GM23248 (cell line): Measurements from ENCODE around the gene IGF2. TPM values are rescaled to one million over a fixed set of nuclear protein-coding genes. Genes with fewer than 3 reads are reported as not detected.

Experiments
- DNase-seq: peaks from one replicate; pipeline ENCODE4 v3.0.0-alpha.2; 2015
- H2AFZ ChIP-seq: fragments of 200-600 bp; sonication (generic); 2 replicates; pipeline ENCODE4 v1.6.1; 2016; ENCODE audit warnings: antibody characterized with exemption
- H3F3A ChIP-seq: fragments of 200-600 bp; sonication (generic); 2 replicates; pipeline ENCODE4 v1.6.1; 2016; ENCODE audit warnings: mild to moderate bottlenecking, antibody characterized with exemption, mixed run types; ENCODE audit not compliant: insufficient read depth
- H3K27ac ChIP-seq: fragments of 200-600 bp; sonication (generic); 2 replicates; pipeline ENCODE4 v1.5.1; 2016; ENCODE audit warnings: mild to moderate bottlenecking
- H3K27me3 ChIP-seq: fragments of 200-600 bp; sonication (generic); replicated peaks from 2 replicates; pipeline ENCODE4 v1.6.1; 2016; ENCODE audit warnings: mild to moderate bottlenecking; ENCODE audit not compliant: insufficient read depth
- H3K36me3 ChIP-seq: fragments of 200-600 bp; sonication (generic); 2 replicates; pipeline ENCODE4 v1.6.1; 2016; ENCODE audit warnings: low read depth, mild to moderate bottlenecking
- H3K4me1 ChIP-seq: fragments of 200-600 bp; sonication (generic); 2 replicates; pipeline ENCODE4 v1.6.1; 2016; ENCODE audit warnings: mild to moderate bottlenecking; ENCODE audit not compliant: insufficient read depth
- H3K4me2 ChIP-seq: fragments of 200-600 bp; sonication (generic); one replicate; pipeline ENCODE4 v1.6.1; 2016; ENCODE audit warnings: mild to moderate bottlenecking; ENCODE audit not compliant: unreplicated experiment
- H3K4me3 ChIP-seq: fragments of 200-600 bp; sonication (generic); 2 replicates; pipeline ENCODE4 v1.5.1; 2016; ENCODE audit warnings: mild to moderate bottlenecking
- H3K79me2 ChIP-seq: fragments of 200-600 bp; sonication (generic); 2 replicates; pipeline ENCODE4 v1.6.1; 2016; ENCODE audit warnings: mild to moderate bottlenecking; ENCODE audit not compliant: insufficient read depth
- H3K9ac ChIP-seq: fragments of 200-600 bp; sonication (generic); 2 replicates; pipeline ENCODE4 v1.6.1; 2016; ENCODE audit warnings: mild to moderate bottlenecking
- H3K9me2 ChIP-seq: fragments of 200-600 bp; sonication (generic); 2 replicates; pipeline ENCODE4 v1.6.1; 2016; ENCODE audit warnings: mixed run types, mild to moderate bottlenecking, moderate library complexity; ENCODE audit not compliant: insufficient read depth
- H3K9me3 ChIP-seq: fragments of 200-600 bp; sonication (generic); one replicate; pipeline ENCODE4 v1.6.1; 2017; ENCODE audit warnings: low read depth
- H4K20me1 ChIP-seq: fragments of 200-600 bp; sonication (generic); 2 replicates; pipeline ENCODE4 v1.6.0; 2016; ENCODE audit not compliant: insufficient read depth
- EZH2 ChIP-seq: fragments of 200-600 bp; sonication (generic); IDR thresholded peaks from 2 replicates; pipeline ENCODE4 v1.6.1; 2018; ENCODE audit warnings: antibody characterized with exemption, mild to moderate bottlenecking; ENCODE audit not compliant: insufficient read depth, poor library complexity, severe bottlenecking
- EZH2phosphoT487 ChIP-seq: fragments of 200-600 bp; sonication (generic); IDR thresholded peaks from 2 replicates; pipeline ENCODE4 v1.6.1; 2018; ENCODE audit warnings: antibody characterized with exemption, moderate library complexity, mild to moderate bottlenecking, low read depth; ENCODE audit not compliant: insufficient read depth
- WGBS, 2 experiments: methylation state at CpG; one replicate each; pipeline ENCODE4 v1.1.6; 2015 to 2017; ENCODE audit warnings: low lambda C conversion rate in 2 of 2, low coverage in 1 of 2; ENCODE audit errors: missing lambda C conversion rate in 2 of 2; 5-methylcytosine and 5-hydroxymethylcytosine counted together
- in situ Hi-C: fragments of 300-500 bp; cut with MboI; formaldehyde crosslinking; loops from 2 replicates; pipeline ENCODE4 v1.15.0; 2020
- polyA plus RNA-seq: library from polyadenylated mRNA; unstranded; fragments of >200 nt; fragmentation: Nextera tagmentation; extraction: Ambion mirVana; gene quantifications from 2 replicates; pipeline ENCODE4 v1.2.1, GENCODE V29; 2016
- total RNA-seq: library from RNA; depleted of rRNA; stranded (reverse); fragments of >200 nt; shearing (Covaris generic); gene quantifications from 2 replicates; pipeline ENCODE4 v1.2.3, GENCODE V29; 2014

Gene IGF2
- total and polyA plus RNA-seq, 2 experiments from 2014 or later, result 0.06 TPM; not detected in 1

GRCh38 chr11:2120359-2121100 is 18.7 kb downstream of the IGF2 start:
- Histone ChIP-seq H3K9me3 (no peaks in the 10 kb centered on the region), H3K27me3 (peaks cover 48% of the 10 kb centered on the region), H3K79me2 (no peaks in the 10 kb centered on the region), H3K9ac (no peak overlapping the region), H4K20me1 (no peaks in the 10 kb centered on the region), H3K27ac (no peak overlapping the region), H2AFZ (no peak overlapping the region), H3K36me3 (no peaks in the 10 kb centered on the region), H3K9me2 (no peaks in the 10 kb centered on the region), H3F3A (no peaks in the 10 kb centered on the region), H3K4me2 (no peak overlapping the region), H3K4me3 (no peak overlapping the region), H3K4me1 (no peaks in the 10 kb centered on the region)
- TF ChIP-seq EZH2 (no peak), EZH2phosphoT487 (no peak)
- WGBS, 2 experiments, result 34% methylated on average over 19 to 23 of the region's 23 CpGs
- no peak for DNase-seq
- in situ Hi-C loops, result no loop called here

- Histone ChIP-seq H3K27me3 (peaks cover 48% of the 10 kb centered on the region), H3K9me3 (no peaks in the 10 kb centered on the region), H3F3A (no peaks in the 10 kb centered on the region), H3K9me2 (no peaks in the 10 kb centered on the region), H3K36me3 (no peaks in the 10 kb centered on the region), H3K79me2 (no peaks in the 10 kb centered on the region), H3K4me1 (no peaks in the 10 kb centered on the region), H3K4me3 (no peak overlapping the region), H3K4me2 (no peak overlapping the region), H3K9ac (no peak overlapping the region), H2AFZ (no peak overlapping the region), H4K20me1 (no peaks in the 10 kb centered on the region), H3K27ac (no peak overlapping the region)
- DNase-seq, result no peak
- in situ Hi-C loops, result no loop called here
- 14 to 15% methylated on average over 4 of the region's 4 CpGs for WGBS, 2 experiments
- no peak for TF ChIP-seq EZH2
- TF ChIP-seq EZH2phosphoT487, result no peak
These were observed 20.5 kb downstream of the IGF2 start for GRCh38 chr11:2118677-2119076.

DNA sequence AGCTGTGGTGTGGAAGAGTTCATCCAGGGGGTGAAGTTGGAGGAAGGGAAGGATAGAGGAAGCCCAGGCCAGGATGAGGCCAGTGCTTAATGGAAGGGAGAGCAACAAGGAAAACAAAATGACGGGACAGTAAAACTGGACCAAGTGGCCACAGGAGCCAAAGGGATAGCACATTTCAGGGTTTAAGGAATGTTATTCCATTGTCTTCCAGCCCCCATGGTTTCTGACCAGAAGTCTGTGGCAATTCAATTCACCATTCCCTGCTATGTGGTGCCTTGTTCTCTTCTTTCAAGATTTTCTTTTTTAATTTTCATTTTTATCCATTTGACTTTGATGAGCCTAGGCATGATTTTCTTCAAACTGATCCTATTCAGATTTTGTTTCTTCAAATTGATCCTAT is 22.5 kb downstream of the IGF2 start:
- no peak for DNase-seq
- 48 to 72% methylated on average over 1 of the region's 1 CpG for WGBS, 2 experiments
- no peak overlapping the region for H3K4me3 ChIP-seq
- no peaks in the 10 kb centered on the region for H3F3A ChIP-seq
- no peak for TF ChIP-seq EZH2
- TF ChIP-seq EZH2phosphoT487, result no peak
- H3K9ac ChIP-seq, result no peak overlapping the region
- no peak overlapping the region for H2AFZ ChIP-seq
- H3K4me1 ChIP-seq, result no peaks in the 10 kb centered on the region
- H3K27me3 ChIP-seq, result peaks cover 46% of the 10 kb centered on the region
- H3K79me2 ChIP-seq, result no peaks in the 10 kb centered on the region
- H3K27ac ChIP-seq, result no peak overlapping the region
- no peaks in the 10 kb centered on the region for H3K9me2 ChIP-seq
- H3K4me2 ChIP-seq, result no peak overlapping the region
- no peaks in the 10 kb centered on the region for H3K9me3 ChIP-seq
- H3K36me3 ChIP-seq, result no peaks in the 10 kb centered on the region
- in situ Hi-C loops, result no loop called here
- no peaks in the 10 kb centered on the region for H4K20me1 ChIP-seq

DNA sequence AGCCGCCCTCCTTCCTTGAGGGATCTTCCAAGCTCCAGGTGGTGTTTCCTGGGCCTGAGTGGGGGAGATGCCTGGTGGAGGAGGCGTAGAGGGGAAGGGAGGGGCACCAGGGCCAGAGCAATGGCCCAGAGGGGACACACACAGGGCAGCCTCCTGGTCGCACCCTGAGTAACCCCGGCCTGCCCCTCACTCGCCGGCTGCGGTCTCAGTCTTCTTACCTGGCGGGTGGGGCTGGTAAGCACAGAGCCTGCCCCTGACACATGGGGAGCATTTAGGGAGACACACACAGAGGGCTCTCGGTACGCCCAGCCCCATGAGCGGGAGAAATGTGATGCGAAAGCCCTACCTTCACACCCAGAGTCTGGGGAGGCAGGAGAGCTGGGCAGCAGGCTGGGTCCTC is 23.9 kb downstream of the IGF2 start:
- in situ Hi-C loops, result no loop called here

More for the DNA sequence above, 23.9 kb downstream of the IGF2 start:
- Histone ChIP-seq H3K9ac (no peak overlapping the region), H3K4me2 (no peak overlapping the region), H3K36me3 (no peaks in the 10 kb centered on the region), H3K27me3 (peaks cover 49% of the 10 kb centered on the region), H3K4me1 (no peaks in the 10 kb centered on the region), H3K4me3 (no peak overlapping the region), H4K20me1 (no peaks in the 10 kb centered on the region), H3K9me2 (no peaks in the 10 kb centered on the region), H3K27ac (no peak overlapping the region), H3F3A (no peaks in the 10 kb centered on the region), H3K9me3 (no peaks in the 10 kb centered on the region), H2AFZ (no peak overlapping the region), H3K79me2 (no peaks in the 10 kb centered on the region)
- WGBS, 2 experiments, result 76 to 79% methylated on average over 4 to 12 of the region's 12 CpGs
- no peak for DNase-seq
- TF ChIP-seq EZH2 (no peak), EZH2phosphoT487 (no peak)
